K562 (cell line): ENCODE results near the gene COL9A3. TPM values are rescaled to one million over a fixed set of nuclear protein-coding genes. Genes with fewer than 3 reads are reported as not detected.

Experiments
- ATF4 ChIP-seq: fragments of 450-650 bp; formaldehyde crosslinking; IDR thresholded peaks from 2 replicates; pipeline ENCODE4 v1.4.0; 2022; ENCODE audit warnings: mild to moderate bottlenecking, moderate library complexity
- CBFB ChIP-seq: sonication (generic); formaldehyde crosslinking; IDR thresholded peaks from 2 replicates; pipeline ENCODE4 v1.4.0; 2020; ENCODE audit warnings: mild to moderate bottlenecking, missing genetic modification reagents
- CBX1 ChIP-seq: sonication (generic); IDR thresholded peaks from 2 replicates; pipeline ENCODE4 v1.6.1; 2016; ENCODE audit warnings: antibody characterized with exemption, low read depth, mild to moderate bottlenecking
- FOXP1 ChIP-seq: sonication (generic); formaldehyde crosslinking; IDR thresholded peaks from 2 replicates; pipeline ENCODE4 v1.8.0; 2022; ENCODE audit warnings: mild to moderate bottlenecking, missing genetic modification reagents
- HDAC1 ChIP-seq, 2 experiments: fragments of 450-650 bp; IDR thresholded peaks; 2 replicates each; pipeline ENCODE4 v1.6.1; 2016 to 2017; ENCODE audit warnings: inconsistent platforms in 1 of 2, mild to moderate bottlenecking in 1 of 2, moderate library complexity in 1 of 2
- JUN ChIP-seq, 2 experiments: sonication (generic) in 1 of 2; formaldehyde crosslinking in 1 of 2; IDR thresholded peaks; 2 replicates each; pipeline versions ENCODE4 v1.6.1 to v1.8.0; 2012 to 2022; ENCODE audit warnings: borderline replicate concordance in 2 of 2, mild to moderate bottlenecking in 2 of 2, improper control_type of control experiment in 1 of 2, low read depth in 1 of 2, low read length in 1 of 2, missing genetic modification reagents in 1 of 2
- NONO ChIP-seq, 2 experiments: fragments of 200-400 bp in 1 of 2; fragments of 450-650 bp in 1 of 2; formaldehyde crosslinking in 1 of 2; IDR thresholded peaks; 2 replicates each; pipeline ENCODE4 v1.6.1; 2017; ENCODE audit warnings: low read depth in 2 of 2, mild to moderate bottlenecking in 2 of 2, moderate library complexity in 2 of 2, low read length in 1 of 2
- NR2C2 ChIP-seq, 2 experiments: fragments of 200-800 bp in 1 of 2; sonication (Bioruptor generic) in 1 of 2; sonication (generic) in 1 of 2; formaldehyde crosslinking in 1 of 2; IDR thresholded peaks; 2 replicates each; pipeline versions ENCODE4 v1.6.1 to v1.8.0; 2016 to 2022; ENCODE audit warnings: mild to moderate bottlenecking in 1 of 2, missing compliant biosample characterization in 1 of 2, missing genetic modification characterization in 1 of 2, missing genetic modification reagents in 1 of 2
- RBBP5 ChIP-seq: fragments of 200-600 bp; sonication (generic); IDR thresholded peaks from 2 replicates; pipeline ENCODE4 v1.6.1; 2012; ENCODE audit warnings: borderline replicate concordance, mild to moderate bottlenecking, low read length, control low read depth, inconsistent platforms; ENCODE audit not compliant: insufficient read depth, poor library complexity, severe bottlenecking
- TCF3 ChIP-seq: sonication (generic); formaldehyde crosslinking; IDR thresholded peaks from 2 replicates; pipeline ENCODE4 v1.4.0; 2020; ENCODE audit warnings: mild to moderate bottlenecking, missing genetic modification reagents
- USF1 ChIP-seq: sonication (generic); formaldehyde crosslinking; IDR thresholded peaks from 2 replicates; pipeline ENCODE4 v1.9.0; 2022; ENCODE audit warnings: mild to moderate bottlenecking, missing genetic modification reagents
- ZBTB40 ChIP-seq, 2 experiments: fragments of 450-650 bp in 1 of 2; sonication (generic) in 1 of 2; formaldehyde crosslinking in 1 of 2; IDR thresholded peaks; 2 replicates each; pipeline versions ENCODE4 v1.7.1 to v1.9.0; 2016 to 2022; ENCODE audit warnings: inconsistent platforms in 1 of 2, mild to moderate bottlenecking in 1 of 2, missing genetic modification reagents in 1 of 2
- ZFP1 ChIP-seq: fragments of 450-650 bp; formaldehyde crosslinking; IDR thresholded peaks from 2 replicates; pipeline ENCODE4 v1.4.0; 2020; ENCODE audit warnings: mild to moderate bottlenecking, mixed read lengths
- ZNF232 ChIP-seq: sonication (generic); formaldehyde crosslinking; IDR thresholded peaks from 2 replicates; pipeline ENCODE4 v1.8.0; 2022; ENCODE audit warnings: mild to moderate bottlenecking, missing genetic modification reagents
- polyA plus RNA-seq, 8 experiments: library from polyadenylated mRNA; depleted of rRNA in 4 of 8; stranded (reverse) in 5 of 8; unstranded in 3 of 8; fragments of >200 nt; fragmentation: Nextera tagmentation in 2 of 8; fragmentation: Illumina TruSeq in 1 of 8; extraction: Ambion mirVana in 2 of 8; extraction: Trizol in 1 of 8; gene quantifications; 2 replicates each; pipeline versions ENCODE4 v1.2.1 to v1.2.3, GENCODE V29; 2011 to 2014; ENCODE audit warnings: inconsistent platforms in 1 of 8, missing spikeins in 1 of 8
- total RNA-seq, 7 experiments: library from RNA; depleted of rRNA in 6 of 7; stranded (reverse); fragments of >200 nt in 6 of 7; fragmentation: Illumina TruSeq in 2 of 7; extraction: Trizol in 2 of 7; gene quantifications; 2 replicates each; pipeline versions ENCODE4 v1.2.1 to v1.2.3, GENCODE V29; 2011 to 2021; ENCODE audit warnings: low replicate concordance in 1 of 7

Gene COL9A3
- total and polyA plus RNA-seq, 9 of the 15 experiments (the other 6 are each of a cell fraction or from before 2014, with no cell fraction given), result 0.14 to 3.6 (median 0.88) TPM; not detected in 1

- TF ChIP-seq ATF4 (CRISPR knock-in tag), result 0 out of 2 replicates have a peak, but pooled peaks have one; percentile 32
- peak; percentile 74 for TF ChIP-seq USF1 (CRISPR knock-in tag)
- peak; percentile 69; the same call in 1 of the 2 replicates for TF ChIP-seq FOXP1 (CRISPR knock-in tag)
- TF ChIP-seq ZNF232 (CRISPR knock-in tag), result no peak
- 0 out of 2 replicates have a peak, but pooled peaks have one; percentile 11 for TF ChIP-seq ZFP1
- TF ChIP-seq JUN (IDR thresholded peaks at IDR 0.05; ENCODE audit: borderline replicate concordance, low read depth, low read length), result peak; percentile 40; the same call in 1 of the 2 replicates
- TF ChIP-seq JUN (CRISPR knock-in tag; IDR thresholded peaks at IDR 0.05; ENCODE audit: borderline replicate concordance), result no peak; the same call in 1 of the 2 replicates
- TF ChIP-seq CBX1, result peak; percentile 47; the same call in 1 of the 2 replicates
- TF ChIP-seq HDAC1 (IDR thresholded peaks at IDR 0.05), result peak in 1 of 2 experiments; percentile 84; a peak in 2 of 4 replicates
- TF ChIP-seq RBBP5, result no peak
- TF ChIP-seq TCF3 (CRISPR knock-in tag), result 0 out of 2 replicates have a peak, but pooled peaks have one; percentile 20
- no peak for TF ChIP-seq CBFB (CRISPR knock-in tag)
- TF ChIP-seq NONO (IDR thresholded peaks at IDR 0.05; ENCODE audit: low read depth in 2 of 2, low read length in 1 of 2), result peak in 1 of 2 experiments; percentile 19; a peak in 1 of 4 replicates
- peak; percentile 51; the same call in 1 of the 2 replicates for TF ChIP-seq ZBTB40 (IDR thresholded peaks at IDR 0.05)
- TF ChIP-seq ZBTB40 (CRISPR knock-in tag; IDR thresholded peaks at IDR 0.05), result no peak
- no peak for TF ChIP-seq NR2C2 (CRISPR knock-in tag; IDR thresholded peaks at IDR 0.05)
- peak; percentile 29; the same call in 1 of the 2 replicates for TF ChIP-seq NR2C2 (tag; IDR thresholded peaks at IDR 0.05)
These were observed 45.0 kb downstream of the COL9A3 start, which contains the start of gene TCFL5 (continued) for GRCh38 chr20:62861726-62862336.
